SU-DHL-6 (cell line): ENCODE data around the gene GDI1.

Source experiments
- H2AFZ ChIP-seq: fragments of 200-600 bp; sonication (generic); 2 replicates; pipeline ENCODE4 v1.6.1; 2014; ENCODE audit warnings: low read depth, mild to moderate bottlenecking, moderate library complexity, mixed read lengths, antibody characterized with exemption, low read length; ENCODE audit not compliant: severe bottlenecking
- H3F3A ChIP-seq: fragments of 200-600 bp; shearing (Covaris generic); 2 replicates; pipeline ENCODE4 v1.6.0; 2016; ENCODE audit warnings: antibody characterized with exemption, mild to moderate bottlenecking; ENCODE audit not compliant: insufficient read depth
- H3K27ac ChIP-seq: fragments of 200-600 bp; sonication (generic); 2 replicates; pipeline ENCODE4 v1.5.1; 2016; ENCODE audit warnings: low read depth, mild to moderate bottlenecking, low read length, moderate library complexity, mixed read lengths
- H3K27me3 ChIP-seq: fragments of 200-600 bp; sonication (generic), shearing (Covaris generic); 2 replicates; pipeline ENCODE4 v1.6.0; 2014; ENCODE audit warnings: mild to moderate bottlenecking, low read length
- H3K36me3 ChIP-seq: fragments of 200-600 bp; sonication (generic); 2 replicates; pipeline ENCODE4 v1.6.1; 2014; ENCODE audit warnings: mild to moderate bottlenecking, low read length, mixed read lengths
- H3K4me2 ChIP-seq: fragments of 300-600, 200-600 bp; shearing (Covaris generic), sonication (generic); 2 replicates; pipeline ENCODE4 v1.6.0; 2014; ENCODE audit warnings: low read length, low read depth, mild to moderate bottlenecking; ENCODE audit not compliant: poor library complexity, severe bottlenecking
- H3K4me3 ChIP-seq: fragments of 200-600 bp; sonication (generic); 2 replicates; pipeline ENCODE4 v1.5.1; 2014; ENCODE audit warnings: antibody characterized with exemption, low read length, mild to moderate bottlenecking, mixed read lengths; ENCODE audit not compliant: insufficient read depth, poor library complexity, severe bottlenecking
- H3K79me2 ChIP-seq: fragments of 200-600 bp; sonication (generic); 2 replicates; pipeline ENCODE4 v1.6.1; 2014; ENCODE audit warnings: mild to moderate bottlenecking, low read length, moderate library complexity; ENCODE audit not compliant: insufficient read depth
- H3K9ac ChIP-seq: fragments of 200-600 bp; sonication (generic); 2 replicates; pipeline ENCODE4 v1.7.0; 2014; ENCODE audit warnings: mild to moderate bottlenecking, low read length
- H3K9me2 ChIP-seq: fragments of 200-600 bp; sonication (generic); replicated peaks from 2 replicates; pipeline ENCODE4 v1.6.1; 2014; ENCODE audit warnings: low read length; ENCODE audit not compliant: insufficient read depth
- H3K9me3 ChIP-seq: fragments of 200-600 bp; sonication (generic); 2 replicates; pipeline ENCODE4 v1.6.1; 2014; ENCODE audit warnings: low read length, mixed read lengths; ENCODE audit not compliant: insufficient read depth
- H4K20me1 ChIP-seq: fragments of 200-600 bp; sonication (generic); 2 replicates; pipeline ENCODE4 v1.6.1; 2014; ENCODE audit warnings: low read depth, mild to moderate bottlenecking, antibody characterized with exemption, low read length, moderate library complexity, mixed read lengths
- EZH2phosphoT487 ChIP-seq: fragments of 200-600 bp; sonication (generic), shearing (Covaris generic); conservative IDR thresholded peaks from 2 replicates; pipeline ENCODE4 v1.6.1; 2018; ENCODE audit warnings: mild to moderate bottlenecking, antibody characterized with exemption, low read length, moderate library complexity, mixed read lengths
- TF ChIP-seq, protein P1 (sequence below): fragments of 200-600 bp; sonication (generic); IDR thresholded peaks from one replicate; pipeline ENCODE4 v1.5.1; 2017; ENCODE audit warnings: antibody characterized with exemption, mild to moderate bottlenecking, low read length, moderate library complexity; ENCODE audit not compliant: insufficient read depth, poor library complexity, severe bottlenecking

Gene GDI1

DNA sequence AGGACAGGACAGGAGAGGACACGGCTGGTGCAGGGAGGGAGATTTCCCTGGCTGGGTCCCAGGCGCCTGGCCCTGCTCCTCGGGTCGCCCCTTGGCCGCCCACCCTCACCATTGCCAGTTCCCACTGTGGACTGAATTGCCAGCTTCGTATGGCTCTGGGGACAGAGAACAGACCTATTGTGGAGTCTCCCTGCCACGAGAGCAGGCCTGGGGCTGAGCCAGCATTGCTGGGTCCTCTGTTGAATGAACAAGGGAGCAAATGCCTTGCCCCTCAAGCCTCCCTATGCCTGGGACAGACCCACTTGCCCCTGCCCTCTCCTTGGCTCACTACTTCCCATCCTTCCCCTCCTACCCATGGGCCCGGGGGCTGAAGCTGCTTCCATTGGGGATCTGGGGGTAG is 25.4 kb downstream of the GDI1 start:
- no peaks in the 10 kb centered on the region for H3K36me3 ChIP-seq

DNA sequence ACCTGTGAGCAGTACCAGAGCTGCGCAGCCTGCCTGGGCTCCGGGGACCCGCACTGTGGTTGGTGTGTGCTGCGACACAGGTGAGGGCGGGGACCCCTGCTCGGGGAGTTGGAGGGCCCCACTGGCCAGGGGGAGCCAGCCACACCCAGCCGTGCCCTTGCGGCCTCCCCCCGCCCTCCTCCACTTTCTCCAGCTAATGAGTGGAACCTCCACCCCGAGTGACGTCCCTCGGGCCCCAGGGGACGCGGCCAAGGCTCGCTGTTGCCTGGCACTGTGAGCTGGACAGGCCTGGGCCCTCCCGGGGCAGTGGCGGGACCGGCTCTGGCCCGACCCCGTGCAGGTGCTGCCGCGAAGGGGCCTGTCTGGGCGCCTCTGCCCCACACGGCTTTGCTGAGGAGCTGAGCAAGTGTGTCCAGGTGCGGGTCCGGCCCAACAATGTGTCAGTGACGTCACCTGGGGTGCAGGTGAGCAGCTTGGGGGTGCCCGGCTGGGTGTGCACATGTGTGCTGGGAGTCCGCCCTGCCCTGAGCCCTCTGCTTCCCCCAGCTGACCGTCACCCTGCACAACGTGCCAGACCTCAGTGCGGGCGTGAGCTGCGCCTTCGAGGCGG is 26.8 kb downstream of the GDI1 start:
- Histone ChIP-seq H3K79me2 (peaks cover 7% of the 10 kb centered on the region), H3K9me3 (no peaks in the 10 kb centered on the region), H3K36me3 (no peaks in the 10 kb centered on the region), H2AFZ (no peak overlapping the region), H3K4me2 (no peak overlapping the region), H3F3A (no peaks in the 10 kb centered on the region), H3K4me3 (no peak overlapping the region), H3K9me2 (no peaks in the 10 kb centered on the region), H3K27ac (no peak overlapping the region), H3K27me3 (no peaks in the 10 kb centered on the region), H3K9ac (no peak overlapping the region), H4K20me1 (no peaks in the 10 kb centered on the region)
- TF ChIP-seq, protein P1, sequence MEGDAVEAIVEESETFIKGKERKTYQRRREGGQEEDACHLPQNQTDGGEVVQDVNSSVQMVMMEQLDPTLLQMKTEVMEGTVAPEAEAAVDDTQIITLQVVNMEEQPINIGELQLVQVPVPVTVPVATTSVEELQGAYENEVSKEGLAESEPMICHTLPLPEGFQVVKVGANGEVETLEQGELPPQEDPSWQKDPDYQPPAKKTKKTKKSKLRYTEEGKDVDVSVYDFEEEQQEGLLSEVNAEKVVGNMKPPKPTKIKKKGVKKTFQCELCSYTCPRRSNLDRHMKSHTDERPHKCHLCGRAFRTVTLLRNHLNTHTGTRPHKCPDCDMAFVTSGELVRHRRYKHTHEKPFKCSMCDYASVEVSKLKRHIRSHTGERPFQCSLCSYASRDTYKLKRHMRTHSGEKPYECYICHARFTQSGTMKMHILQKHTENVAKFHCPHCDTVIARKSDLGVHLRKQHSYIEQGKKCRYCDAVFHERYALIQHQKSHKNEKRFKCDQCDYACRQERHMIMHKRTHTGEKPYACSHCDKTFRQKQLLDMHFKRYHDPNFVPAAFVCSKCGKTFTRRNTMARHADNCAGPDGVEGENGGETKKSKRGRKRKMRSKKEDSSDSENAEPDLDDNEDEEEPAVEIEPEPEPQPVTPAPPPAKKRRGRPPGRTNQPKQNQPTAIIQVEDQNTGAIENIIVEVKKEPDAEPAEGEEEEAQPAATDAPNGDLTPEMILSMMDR = no peak
- no peak for TF ChIP-seq EZH2phosphoT487

More for the DNA sequence above, 25.4 kb downstream of the GDI1 start:
- Histone ChIP-seq H3K27me3 (no peaks in the 10 kb centered on the region), H3K9me3 (no peaks in the 10 kb centered on the region), H3K9me2 (no peaks in the 10 kb centered on the region), H3F3A (0 out of 2 replicates have a peak, but pooled peaks cover 1% of the 10 kb centered on the region), H2AFZ (no peak overlapping the region), H3K27ac (no peak overlapping the region), H3K79me2 (peaks cover 10% of the 10 kb centered on the region), H4K20me1 (no peaks in the 10 kb centered on the region), H3K9ac (no peak overlapping the region), H3K4me2 (no peak overlapping the region), H3K4me3 (no peak overlapping the region)
- TF ChIP-seq, protein P1 = no peak
- TF ChIP-seq EZH2phosphoT487 = no peak

DNA sequence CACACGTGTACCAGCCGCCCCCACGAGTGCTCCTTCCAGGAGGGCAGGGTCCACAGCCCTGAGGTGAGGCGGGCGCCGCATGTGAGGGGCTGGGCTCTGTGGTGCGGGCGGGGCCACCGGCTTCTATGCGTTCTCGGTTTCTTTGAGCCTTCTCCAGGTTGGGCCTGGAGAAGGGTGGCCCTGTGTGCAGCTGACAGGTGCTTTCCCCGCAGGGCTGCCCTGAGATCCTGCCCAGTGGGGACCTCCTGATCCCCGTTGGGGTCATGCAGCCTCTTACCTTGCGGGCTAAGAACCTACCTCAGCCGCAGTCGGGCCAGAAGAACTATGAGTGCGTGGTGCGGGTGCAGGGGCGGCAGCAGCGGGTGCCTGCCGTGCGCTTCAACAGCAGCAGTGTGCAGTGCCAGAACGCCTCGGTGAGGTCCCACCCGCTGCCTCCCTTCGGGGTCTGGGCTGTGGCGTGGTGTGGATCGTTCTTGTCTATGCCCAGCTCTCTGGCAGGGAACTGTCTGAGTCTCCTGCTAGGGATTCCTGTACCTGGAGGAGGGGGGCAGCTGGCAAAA is 27.9 kb downstream of the GDI1 start:
- H3K4me3 ChIP-seq = no peak overlapping the region
- no peaks in the 10 kb centered on the region for H3F3A ChIP-seq
- H3K27ac ChIP-seq = no peak overlapping the region
- H3K9me2 ChIP-seq = no peaks in the 10 kb centered on the region
- no peaks in the 10 kb centered on the region for H3K27me3 ChIP-seq
- H2AFZ ChIP-seq = no peak overlapping the region
- H3K79me2 ChIP-seq = no peaks in the 10 kb centered on the region
- no peaks in the 10 kb centered on the region for H4K20me1 ChIP-seq
- H3K36me3 ChIP-seq = no peaks in the 10 kb centered on the region
- no peak for TF ChIP-seq EZH2phosphoT487
- TF ChIP-seq, protein P1 = no peak
- H3K9ac ChIP-seq = no peak overlapping the region
- H3K9me3 ChIP-seq = no peaks in the 10 kb centered on the region
- no peak overlapping the region for H3K4me2 ChIP-seq
